A549 (cell line): ENCODE results near the gene SNX25. TPM values are rescaled to one million over a fixed set of nuclear protein-coding genes. Genes with fewer than 3 reads are reported as not detected.
A peak's percentile ranks its signal among the peaks of the same experiment; 100 is the strongest.

Experiments used
- ATAC-seq, 2 experiments: fragments of 200-7000 bp in 1 of 2; fragments of >200 bp in 1 of 2; cut with Nextera tagmentation in 1 of 2; cut with Tn5 transposase in 1 of 2; 3 replicates each; pipeline versions ENCODE4 v1.8.0 to v1.9.1; 2018 to 2020; ENCODE audit warnings: mild to moderate bottlenecking in 1 of 2, moderate library complexity in 1 of 2
- CTCF ChIA-PET: fragments of 300-600 bp; sonication (Branson Sonifier 250); formaldehyde crosslinking; extraction: SDS; loops from one replicate; lab custom pipeline; 2021; ENCODE audit warnings: antibody characterized with exemption, inconsistent platforms; lab: Yijun Ruan, JAX
- POLR2A ChIA-PET: fragments of 350-600 bp; formaldehyde crosslinking; extraction: SDS; loops from one replicate; lab custom pipeline; 2021; ENCODE audit warnings: antibody characterized with exemption, inconsistent platforms; lab: Yijun Ruan, JAX
- DNase-seq, 2 experiments: peaks; one replicate each; pipeline versions ENCODE4 v3.0.0 to v3.0.0-alpha.2; 2011 to 2016; ENCODE audit warnings: low read depth in 1 of 2, low spot score in 1 of 2
- FAIRE-seq: peaks from 2 replicates; lab custom pipeline; 2011; peaks lifted over from hg19 to GRCh38; lab: Jason Lieb, UNC
- H3K27ac ChIP-seq, 2 experiments: fragments of >200 bp; sonication (Bioruptor Twin); formaldehyde crosslinking; 3 replicates each; pipeline ENCODE4 v1.5.1; 2016 to 2017
- H3K4me1 ChIP-seq: fragments of >200 bp; sonication (Bioruptor Twin); formaldehyde crosslinking; 3 replicates; pipeline ENCODE4 v1.6.1; 2016
- H3K4me2 ChIP-seq: fragments of >200 bp; sonication (Bioruptor Twin); formaldehyde crosslinking; 3 replicates; pipeline ENCODE4 v1.6.1; 2016
- H3K4me3 ChIP-seq: fragments of >200 bp; sonication (Bioruptor Twin); formaldehyde crosslinking; 3 replicates; pipeline ENCODE4 v1.5.1; 2016
- H3K9me3 ChIP-seq: fragments of >200 bp; sonication (Bioruptor Twin); formaldehyde crosslinking; 3 replicates; pipeline ENCODE4 v1.6.1; 2016
- BHLHE40 ChIP-seq: IDR thresholded peaks from 2 replicates; pipeline ENCODE4 v1.6.1; 2012; ENCODE audit warnings: low read depth, low read length, inconsistent platforms
- EHF ChIP-seq: fragments of 250-450 bp; sonication (Bioruptor Pico); IDR thresholded peaks from 2 replicates; pipeline ENCODE4 v1.5.0; 2020; ENCODE audit warnings: mild to moderate bottlenecking
- EP300 ChIP-seq, 2 experiments: fragments of >200 bp; sonication (Bioruptor Twin); formaldehyde crosslinking; IDR thresholded peaks; 2 replicates in 1 of 2; 3 replicates in 1 of 2; pipeline ENCODE4 v1.6.1; 2016 to 2017
- FOSB ChIP-seq: fragments of 250-450 bp; sonication (Bioruptor Pico); IDR thresholded peaks from 2 replicates; pipeline ENCODE4 v1.5.0; 2020; ENCODE audit warnings: mild to moderate bottlenecking, moderate library complexity
- FOXS1 ChIP-seq: fragments of 250-450 bp; sonication (Bioruptor Pico); IDR thresholded peaks from 2 replicates; pipeline ENCODE4 v1.5.0; 2020; ENCODE audit warnings: mild to moderate bottlenecking, moderate library complexity
- HEYL ChIP-seq: fragments of 250-450 bp; sonication (Bioruptor Pico); IDR thresholded peaks from 2 replicates; pipeline ENCODE4 v1.8.0; 2021; ENCODE audit warnings: mild to moderate bottlenecking, moderate library complexity
- HOXA7 ChIP-seq: fragments of 250-450 bp; sonication (Bioruptor Pico); IDR thresholded peaks from 2 replicates; pipeline ENCODE4 v1.5.0; 2020; ENCODE audit warnings: mild to moderate bottlenecking, moderate library complexity
- HOXB13 ChIP-seq: fragments of 250-450 bp; sonication (Bioruptor Pico); IDR thresholded peaks from 2 replicates; pipeline ENCODE4 v1.5.0; 2020; ENCODE audit warnings: low read depth, mild to moderate bottlenecking, moderate library complexity
- HOXB5 ChIP-seq: fragments of 250-450 bp; sonication (Bioruptor Pico); IDR thresholded peaks from 2 replicates; pipeline ENCODE4 v1.5.0; 2020; ENCODE audit warnings: mild to moderate bottlenecking, moderate library complexity
- JUN ChIP-seq, 2 experiments: fragments of >200 bp; sonication (Bioruptor Twin); formaldehyde crosslinking; IDR thresholded peaks; 2 replicates in 1 of 2; 3 replicates in 1 of 2; pipeline ENCODE4 v1.6.1; 2016 to 2017
- KDM1A ChIP-seq: fragments of 200-600 bp; sonication (generic); IDR thresholded peaks from 2 replicates; pipeline ENCODE4 v1.6.1; 2016; ENCODE audit warnings: low read depth, mild to moderate bottlenecking
- MAZ ChIP-seq: fragments of 150-350 bp; IDR thresholded peaks from 2 replicates; pipeline ENCODE4 v1.6.1; 2014; ENCODE audit warnings: antibody characterized with exemption, low read depth, low read length, borderline replicate concordance
- NPAS2 ChIP-seq: fragments of 250-450 bp; sonication (Bioruptor Pico); IDR thresholded peaks from 2 replicates; pipeline ENCODE4 v1.8.0; 2022; ENCODE audit warnings: mild to moderate bottlenecking, moderate library complexity, borderline replicate concordance
- POLR2AphosphoS2 ChIP-seq: conservative IDR thresholded peaks from 2 replicates; pipeline ENCODE4 v1.6.1; 2012; ENCODE audit warnings: low read length, improper control_type of control experiment, inconsistent platforms
- RAD21 ChIP-seq, 2 experiments: fragments of >200 bp in 1 of 2; sonication (Bioruptor Twin) in 1 of 2; formaldehyde crosslinking in 1 of 2; IDR thresholded peaks in 1 of 2; conservative IDR thresholded peaks in 1 of 2; 2 replicates in 1 of 2; 3 replicates in 1 of 2; pipeline ENCODE4 v1.6.1; 2012 to 2018; ENCODE audit warnings: inconsistent platforms in 1 of 2
- RNF2 ChIP-seq: fragments of 200-600 bp; sonication (generic); IDR thresholded peaks from 2 replicates; pipeline ENCODE4 v1.6.1; 2016; ENCODE audit warnings: low read depth, mild to moderate bottlenecking, antibody characterized with exemption, moderate library complexity, borderline replicate concordance
- SMC3 ChIP-seq: fragments of >200 bp; sonication (Bioruptor Twin); formaldehyde crosslinking; IDR thresholded peaks from 3 replicates; pipeline ENCODE4 v1.6.1; 2018; ENCODE audit warnings: inconsistent platforms
- SREBF2 ChIP-seq: fragments of 450-650 bp; IDR thresholded peaks from 2 replicates; pipeline ENCODE4 v1.6.1; 2014; ENCODE audit warnings: mild to moderate bottlenecking, moderate library complexity
- TP53 ChIP-seq: fragments of 250-450 bp; sonication (Bioruptor Pico); IDR thresholded peaks from 2 replicates; pipeline ENCODE4 v1.5.0; 2021; ENCODE audit warnings: mild to moderate bottlenecking, moderate library complexity
- ZC3H11A ChIP-seq: fragments of 450-650 bp; IDR thresholded peaks from 2 replicates; pipeline ENCODE4 v1.6.1; 2014; ENCODE audit warnings: antibody characterized with exemption, mild to moderate bottlenecking
- ZFP36 ChIP-seq: fragments of 450-650 bp; IDR thresholded peaks from 2 replicates; pipeline ENCODE4 v1.6.1; 2014; ENCODE audit warnings: borderline replicate concordance; ENCODE audit not compliant: partially characterized antibody
- ZNF302 ChIP-seq: fragments of 250-450 bp; sonication (Bioruptor Pico); IDR thresholded peaks from 2 replicates; pipeline ENCODE4 v1.9.0; 2021; ENCODE audit warnings: inconsistent platforms, mild to moderate bottlenecking, moderate library complexity
- WGBS: methylation state at CpG from one replicate; pipeline ENCODE4 v1.1.6; 2017; ENCODE audit errors: missing lambda C conversion rate; 5-methylcytosine and 5-hydroxymethylcytosine counted together
- polyA plus RNA-seq, 4 experiments: library from polyadenylated mRNA; depleted of rRNA in 3 of 4; stranded (reverse); fragments of >200 nt; fragmentation: RNase III in 1 of 4; extraction: RNeasy Plus Mini Kit Qiagen cat#74134 plus additional on column Dnase treatment in 1 of 4; gene quantifications; 2 replicates in 3 of 4; 3 replicates in 1 of 4; pipeline ENCODE4 v1.2.3, GENCODE V29; 2011 to 2017
- TF ChIP-seq, protein P1 (sequence below): fragments of 200-600 bp; sonication (generic); IDR thresholded peaks from 2 replicates; pipeline ENCODE4 v1.6.1; 2016; ENCODE audit warnings: antibody characterized with exemption, mild to moderate bottlenecking, moderate library complexity
- TF ChIP-seq, protein P2 (sequence below): fragments of 250-450 bp; sonication (Bioruptor Pico); IDR thresholded peaks from 2 replicates; pipeline ENCODE4 v1.5.0; 2021; ENCODE audit warnings: mild to moderate bottlenecking, moderate library complexity, borderline replicate concordance
- TF ChIP-seq, protein P3 (sequence below): IDR thresholded peaks from 2 replicates; pipeline ENCODE4 v1.6.1; 2012; ENCODE audit warnings: low read depth, borderline replicate concordance

Gene SNX25
- polyA plus RNA-seq, 2 of the 4 experiments (the other 2 are of a cell fraction), result 10.1 to 13.0 TPM

DNA sequence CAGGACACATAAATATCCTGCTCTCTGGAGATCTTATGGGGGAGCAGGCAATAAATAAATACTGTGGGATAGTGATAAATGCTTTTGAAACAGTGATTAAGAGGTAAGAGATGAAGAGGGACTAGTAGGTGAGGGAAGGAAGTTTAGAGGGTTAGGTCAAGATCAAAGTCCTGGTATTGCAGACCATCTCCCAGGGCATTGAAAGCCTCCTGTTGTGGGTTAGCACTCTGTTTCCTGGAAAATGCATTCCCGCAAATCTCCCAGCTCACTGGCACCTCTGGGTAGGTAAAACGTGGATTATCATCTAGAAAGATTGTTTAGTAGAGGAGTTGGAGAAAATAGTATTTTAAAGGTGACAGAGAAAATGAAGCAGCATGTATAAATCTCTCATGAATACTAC, 2.2 kb downstream of the SNX25 start:
- 62% methylated on average over 2 of the region's 2 CpGs for WGBS
- Histone ChIP-seq H3K4me1 (peaks cover 15% of the 10 kb centered on the region; the same call in 2 of the 3 replicates), H3K9me3 (no peaks in the 10 kb centered on the region), H3K4me3 (no peak overlapping the region), H3K27ac (no peak overlapping the region), H3K4me2 (peak overlapping the region; percentile 92)
- no peak for TF ChIP-seq FOXS1
- no peak for TF ChIP-seq MAZ
- no peak for TF ChIP-seq HOXB13 (CRISPR knock-in tag)
- TF ChIP-seq ZFP36, result no peak
- no peak for TF ChIP-seq ZC3H11A
- TF ChIP-seq EP300 (IDR thresholded peaks at IDR 0.05), result no peak
- no peak for TF ChIP-seq POLR2AphosphoS2
- no peak for TF ChIP-seq TP53 (CRISPR knock-in tag)
- TF ChIP-seq SMC3, result no peak
- no peak for TF ChIP-seq RAD21 (conservative IDR thresholded peaks at IDR 0.05 in 1 of 2, IDR thresholded peaks at IDR 0.05 in 1 of 2)
- no peak for TF ChIP-seq EHF (CRISPR knock-in tag)
- no peak for TF ChIP-seq SREBF2
- TF ChIP-seq BHLHE40, result no peak
- TF ChIP-seq FOSB (CRISPR knock-in tag), result no peak
- no peak for TF ChIP-seq HOXA7 (CRISPR knock-in tag)
- no peak for TF ChIP-seq NPAS2 (CRISPR knock-in tag)
- TF ChIP-seq, protein P1, sequence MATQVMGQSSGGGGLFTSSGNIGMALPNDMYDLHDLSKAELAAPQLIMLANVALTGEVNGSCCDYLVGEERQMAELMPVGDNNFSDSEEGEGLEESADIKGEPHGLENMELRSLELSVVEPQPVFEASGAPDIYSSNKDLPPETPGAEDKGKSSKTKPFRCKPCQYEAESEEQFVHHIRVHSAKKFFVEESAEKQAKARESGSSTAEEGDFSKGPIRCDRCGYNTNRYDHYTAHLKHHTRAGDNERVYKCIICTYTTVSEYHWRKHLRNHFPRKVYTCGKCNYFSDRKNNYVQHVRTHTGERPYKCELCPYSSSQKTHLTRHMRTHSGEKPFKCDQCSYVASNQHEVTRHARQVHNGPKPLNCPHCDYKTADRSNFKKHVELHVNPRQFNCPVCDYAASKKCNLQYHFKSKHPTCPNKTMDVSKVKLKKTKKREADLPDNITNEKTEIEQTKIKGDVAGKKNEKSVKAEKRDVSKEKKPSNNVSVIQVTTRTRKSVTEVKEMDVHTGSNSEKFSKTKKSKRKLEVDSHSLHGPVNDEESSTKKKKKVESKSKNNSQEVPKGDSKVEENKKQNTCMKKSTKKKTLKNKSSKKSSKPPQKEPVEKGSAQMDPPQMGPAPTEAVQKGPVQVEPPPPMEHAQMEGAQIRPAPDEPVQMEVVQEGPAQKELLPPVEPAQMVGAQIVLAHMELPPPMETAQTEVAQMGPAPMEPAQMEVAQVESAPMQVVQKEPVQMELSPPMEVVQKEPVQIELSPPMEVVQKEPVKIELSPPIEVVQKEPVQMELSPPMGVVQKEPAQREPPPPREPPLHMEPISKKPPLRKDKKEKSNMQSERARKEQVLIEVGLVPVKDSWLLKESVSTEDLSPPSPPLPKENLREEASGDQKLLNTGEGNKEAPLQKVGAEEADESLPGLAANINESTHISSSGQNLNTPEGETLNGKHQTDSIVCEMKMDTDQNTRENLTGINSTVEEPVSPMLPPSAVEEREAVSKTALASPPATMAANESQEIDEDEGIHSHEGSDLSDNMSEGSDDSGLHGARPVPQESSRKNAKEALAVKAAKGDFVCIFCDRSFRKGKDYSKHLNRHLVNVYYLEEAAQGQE, result no peak
- TF ChIP-seq, protein P2, sequence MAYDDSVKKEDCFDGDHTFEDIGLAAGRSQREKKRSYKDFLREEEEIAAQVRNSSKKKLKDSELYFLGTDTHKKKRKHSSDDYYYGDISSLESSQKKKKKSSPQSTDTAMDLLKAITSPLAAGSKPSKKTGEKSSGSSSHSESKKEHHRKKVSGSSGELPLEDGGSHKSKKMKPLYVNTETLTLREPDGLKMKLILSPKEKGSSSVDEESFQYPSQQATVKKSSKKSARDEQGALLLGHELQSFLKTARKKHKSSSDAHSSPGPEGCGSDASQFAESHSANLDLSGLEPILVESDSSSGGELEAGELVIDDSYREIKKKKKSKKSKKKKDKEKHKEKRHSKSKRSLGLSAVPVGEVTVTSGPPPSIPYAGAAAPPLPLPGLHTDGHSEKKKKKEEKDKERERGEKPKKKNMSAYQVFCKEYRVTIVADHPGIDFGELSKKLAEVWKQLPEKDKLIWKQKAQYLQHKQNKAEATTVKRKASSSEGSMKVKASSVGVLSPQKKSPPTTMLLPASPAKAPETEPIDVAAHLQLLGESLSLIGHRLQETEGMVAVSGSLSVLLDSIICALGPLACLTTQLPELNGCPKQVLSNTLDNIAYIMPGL (CRISPR knock-in tag), result no peak
- ATAC-seq (no peak), DNase-seq (no peak), FAIRE-seq (no peak)
- ChIA-PET CTCF (no interaction called here), POLR2A (no interaction called here)

DNA sequence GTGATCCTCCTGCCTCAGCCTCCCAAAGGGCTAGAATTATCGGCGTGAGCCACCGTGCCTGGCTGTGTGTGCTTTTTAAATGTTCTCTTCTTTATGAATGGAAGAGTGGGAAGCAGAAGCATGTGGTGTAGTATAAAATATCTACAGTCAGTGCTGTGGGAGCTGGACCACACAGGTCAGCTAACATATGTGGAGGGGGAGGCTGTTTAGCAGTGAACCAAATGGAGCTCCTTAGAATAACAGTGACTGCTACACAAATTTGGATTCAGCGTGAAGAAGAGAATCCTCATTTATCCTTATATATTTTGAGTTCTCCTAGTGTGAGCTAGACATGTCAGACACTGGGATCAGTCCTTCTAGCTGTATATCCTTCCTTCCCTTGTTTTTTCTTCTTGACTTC, 3.2 kb downstream of the SNX25 start:
- Histone ChIP-seq H3K4me3 (no peak overlapping the region), H3K4me1 (peaks cover 15% of the 10 kb centered on the region; the same call in 2 of the 3 replicates), H3K27ac (no peak overlapping the region), H3K4me2 (no peak overlapping the region), H3K9me3 (no peaks in the 10 kb centered on the region)
- ChIA-PET CTCF (no interaction called here), POLR2A (no interaction called here)
- 94% methylated on average over 4 of the region's 4 CpGs for WGBS
- no peak for FAIRE-seq
- no peak for ATAC-seq
- no peak for TF ChIP-seq JUN (IDR thresholded peaks at IDR 0.05)
- no peak for TF ChIP-seq KDM1A
- no peak for TF ChIP-seq HOXB5
- TF ChIP-seq ZC3H11A, result no peak
- TF ChIP-seq SREBF2, result no peak
- no peak for TF ChIP-seq ZNF302 (CRISPR knock-in tag)
- TF ChIP-seq HEYL (CRISPR knock-in tag), result no peak
- no peak for TF ChIP-seq FOSB (CRISPR knock-in tag)
- TF ChIP-seq, protein P1, result no peak
- no peak for TF ChIP-seq HOXB13 (CRISPR knock-in tag)
- no peak for TF ChIP-seq RNF2
- TF ChIP-seq, protein P3, sequence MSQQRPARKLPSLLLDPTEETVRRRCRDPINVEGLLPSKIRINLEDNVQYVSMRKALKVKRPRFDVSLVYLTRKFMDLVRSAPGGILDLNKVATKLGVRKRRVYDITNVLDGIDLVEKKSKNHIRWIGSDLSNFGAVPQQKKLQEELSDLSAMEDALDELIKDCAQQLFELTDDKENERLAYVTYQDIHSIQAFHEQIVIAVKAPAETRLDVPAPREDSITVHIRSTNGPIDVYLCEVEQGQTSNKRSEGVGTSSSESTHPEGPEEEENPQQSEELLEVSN, result no peak
- DNase-seq, result no peak
